GM04503 (cell line): ENCODE data around the gene SHLD3.
A peak's percentile ranks its signal among the peaks of the same experiment; 100 is the strongest.
"Not testable (repeated sequence)": the region's sequence is repeated elsewhere in the genome, so short reads cannot be mapped to it uniquely, and the experiment has no call there.

Experiments used
- DNase-seq: peaks from one replicate; pipeline ENCODE4 v3.0.0-alpha.2; 2012; ENCODE audit warnings: low read depth

Gene SHLD3, protein sequence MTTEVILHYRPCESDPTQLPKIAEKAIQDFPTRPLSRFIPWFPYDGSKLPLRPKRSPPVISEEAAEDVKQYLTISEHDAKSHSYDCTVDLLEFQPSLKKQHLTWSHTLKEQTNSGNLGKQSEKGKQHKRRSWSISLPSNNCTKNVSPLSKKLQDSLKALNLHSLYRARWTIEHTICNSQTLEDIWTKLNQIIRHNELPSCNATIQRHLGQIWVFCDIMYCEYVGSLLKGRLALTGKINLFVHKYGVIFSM

DNA sequence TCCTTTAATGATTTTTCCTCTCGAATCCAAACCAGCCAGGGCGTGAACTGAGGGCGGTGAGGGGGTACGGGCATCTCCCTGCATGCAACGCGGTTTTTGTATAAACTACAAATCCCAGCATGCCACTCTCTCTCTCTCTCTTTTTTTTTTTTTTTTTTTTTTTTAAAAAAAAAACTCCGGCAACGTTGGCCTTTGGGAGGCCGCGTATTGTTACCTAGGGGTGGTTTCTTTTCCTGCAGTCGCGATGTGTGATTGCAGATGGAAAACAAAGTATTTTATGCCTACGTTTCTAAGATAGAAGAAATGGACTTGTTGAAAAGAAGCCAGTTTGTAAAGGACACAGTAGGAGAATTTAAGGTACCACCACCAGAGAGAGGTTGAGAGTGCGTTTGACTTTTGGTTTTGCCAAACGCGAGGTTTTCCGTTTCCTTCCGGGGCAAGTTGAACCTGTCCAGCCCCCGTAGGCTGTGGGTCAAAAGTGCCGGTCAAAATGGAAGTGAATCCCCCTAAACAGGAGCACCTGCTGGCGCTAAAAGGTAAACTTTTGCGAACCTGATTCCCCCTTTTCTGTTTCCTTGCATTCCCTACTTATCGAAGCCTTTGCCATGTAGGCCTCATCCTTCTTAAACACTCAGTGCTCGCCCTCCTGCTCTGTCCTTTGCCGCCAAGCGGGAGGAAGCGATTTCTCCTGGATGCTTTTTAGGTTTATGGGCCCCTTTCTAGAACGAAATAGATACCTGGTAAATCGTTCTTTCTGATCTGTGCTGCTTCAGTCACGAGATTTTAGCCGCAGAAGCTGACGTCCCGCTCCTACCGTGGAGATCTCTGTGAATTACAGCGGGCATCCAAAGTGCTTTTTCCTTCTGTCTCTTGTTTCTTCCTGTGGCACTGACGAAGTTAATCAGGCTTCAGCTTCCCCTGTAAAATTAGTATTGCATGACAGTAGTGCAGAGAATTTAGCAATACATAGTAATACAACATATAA lies at the start of gene SHLD3, which contains the start of gene TRAPPC13:
Gene SHLD3 (plus strand): TSS at position 457 of the 985 bp plus-strand sequence. CDS start 4,561 bp downstream, outside the sequence.
Gene TRAPPC13 (plus strand): TSS at position 457 of the 985 bp plus-strand sequence. CDS start 34 bp downstream, at position 491.
- DNase-seq, result peak; percentile 69

GRCh38 chr5:65577141-65577540 lies 47.7 kb upstream of the SHLD3 start:
- no peak for DNase-seq

- no peak for DNase-seq
Measured at GRCh38 chr5:65588694-65589093, 36.1 kb upstream of the SHLD3 start.

DNA sequence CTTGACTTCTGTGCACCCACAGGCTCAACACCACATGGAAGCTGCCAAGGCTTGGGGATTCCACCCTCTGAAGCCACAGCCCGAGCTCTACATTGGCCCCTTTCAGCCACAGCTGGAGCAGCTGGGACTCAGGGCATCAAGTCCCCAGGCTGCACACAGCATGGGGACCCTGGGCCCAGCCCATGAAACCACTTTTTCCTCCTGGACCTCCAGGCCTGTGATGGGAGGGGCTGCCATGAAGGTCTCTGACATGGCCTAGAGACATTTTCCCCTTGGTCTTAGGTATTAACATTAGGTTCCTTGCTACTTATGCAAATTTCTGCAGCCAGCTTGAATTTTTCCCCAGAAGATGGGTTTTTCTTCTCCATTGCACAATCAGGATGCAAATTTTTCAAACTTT lies 23.1 kb upstream of the SHLD3 start:
- DNase-seq, result not testable (repeated sequence)

- DNase-seq, result no peak
Measured at GRCh38 chr5:65611524-65611923, 13.3 kb upstream of the SHLD3 start.

DNA sequence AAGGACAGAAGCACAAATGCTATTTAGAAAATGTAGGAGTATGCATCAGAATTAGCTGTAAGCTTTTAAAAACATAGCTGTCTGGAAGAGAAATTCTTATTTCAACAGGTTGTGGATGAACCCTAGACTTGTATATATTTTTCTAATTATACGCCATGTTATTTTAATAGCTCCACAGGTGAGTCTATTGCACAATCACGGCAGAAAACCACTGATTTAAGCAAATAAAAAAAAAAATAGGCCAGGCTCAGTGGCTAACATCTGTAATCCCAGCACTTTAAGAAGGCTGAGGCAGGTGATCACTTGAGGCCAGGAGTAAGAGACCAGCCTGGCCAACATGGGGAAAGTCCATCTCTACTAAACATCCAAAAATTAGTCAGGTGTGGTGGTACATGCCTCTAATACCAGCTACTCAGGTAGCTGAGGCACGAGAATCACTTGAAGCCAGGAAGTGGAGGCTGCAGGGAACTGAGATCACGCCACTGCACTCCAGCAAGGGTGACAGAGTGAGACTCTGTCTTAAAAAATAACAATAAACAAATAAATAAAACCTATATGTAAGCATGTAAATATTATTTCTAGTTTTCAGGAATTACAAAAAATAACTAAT lies 12.4 kb upstream of the SHLD3 start:
- DNase-seq, result no peak

DNA sequence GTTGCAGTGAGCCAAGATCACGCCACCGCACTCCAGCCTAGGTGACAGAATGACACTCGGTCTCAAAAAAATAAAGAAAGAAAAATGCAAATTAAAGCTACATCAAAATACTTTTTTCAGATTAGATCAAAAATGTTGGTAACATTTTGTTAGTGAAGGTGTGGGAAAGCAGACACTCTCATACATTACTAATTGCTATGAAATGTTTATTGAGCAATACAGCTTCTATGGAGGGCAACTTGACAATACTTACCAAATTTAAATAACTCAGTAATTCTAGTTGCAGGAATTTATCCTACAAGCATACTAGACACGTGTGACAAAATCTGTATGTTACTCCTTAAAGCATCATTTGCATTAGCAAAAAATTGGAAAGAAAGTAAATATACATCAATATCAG lies 4.8 kb upstream of the SHLD3 start:
- DNase-seq, result no peak

DNA sequence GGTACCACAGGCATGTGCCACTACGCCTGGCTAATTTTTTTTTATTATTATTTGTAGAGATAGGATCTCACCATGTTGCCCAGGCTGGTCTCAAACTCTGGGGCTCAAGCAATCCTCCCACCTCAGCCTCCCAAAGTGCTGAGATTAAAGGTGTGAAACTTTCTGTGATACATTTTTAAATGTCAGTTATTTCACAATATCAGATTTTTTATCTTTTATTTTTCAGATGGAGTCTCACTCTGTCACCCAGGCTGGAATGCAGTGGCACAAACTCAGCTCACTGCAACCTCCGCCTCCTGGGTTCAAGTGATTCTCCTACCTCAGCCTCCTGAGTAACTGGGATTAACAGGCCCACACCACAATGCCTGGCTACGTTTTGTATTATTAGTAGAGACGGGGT lies 2.9 kb upstream of the SHLD3 start:
- DNase-seq, result not testable (repeated sequence)

GRCh38 chr5:65623482-65623881 lies 1.3 kb upstream of the SHLD3 start:
- DNase-seq, result no peak

GRCh38 chr5:65624025-65624570 lies 729 bp upstream of the SHLD3 start, which contains the start of gene TRIM23:
Gene TRIM23, minus strand, starts transcription at chr5:65624333. Its CDS starts 59 bp downstream, at chr5:65624274.
- DNase-seq, result peak; percentile 77

DNA sequence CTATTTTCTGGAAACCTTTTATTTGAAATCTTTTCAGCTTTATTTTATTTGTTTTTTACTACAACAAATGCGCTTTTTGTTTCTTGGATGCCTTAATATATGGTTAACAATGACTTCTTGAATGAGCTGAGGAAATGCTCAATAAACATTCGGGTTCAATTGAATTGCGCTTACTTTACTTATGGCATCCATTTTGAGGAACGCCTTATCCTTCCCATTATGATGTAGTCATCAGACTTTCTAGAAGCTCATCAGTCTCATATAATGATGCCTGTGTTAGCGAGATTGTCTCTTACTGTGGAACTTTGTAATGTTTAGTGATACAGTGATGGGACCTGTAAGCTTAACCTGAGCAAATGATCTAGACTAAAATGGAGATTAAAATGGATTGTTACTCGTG lies 916 bp downstream of the SHLD3 start:
- no peak for DNase-seq

GRCh38 chr5:65630981-65631380 lies 6.2 kb downstream of the SHLD3 start:
- DNase-seq, result no peak

DNA sequence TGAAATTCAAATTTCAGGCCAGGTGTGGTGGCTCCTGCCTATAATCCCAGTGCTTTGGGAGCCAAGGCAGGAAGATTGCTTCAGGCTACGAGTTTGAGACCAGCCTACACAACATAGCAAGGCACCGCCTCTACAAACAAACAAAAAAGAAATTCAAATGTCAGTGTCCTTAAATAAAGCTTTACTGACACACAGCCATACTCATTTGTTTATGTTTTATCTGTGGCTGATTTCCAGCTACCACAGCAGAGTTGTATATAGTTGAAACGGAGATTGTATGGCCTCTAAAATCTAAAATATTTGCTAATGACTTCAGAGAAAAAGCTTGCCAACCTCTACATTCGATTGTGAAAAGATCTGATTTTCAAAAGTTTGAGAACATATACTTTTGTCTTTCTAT lies 15.4 kb downstream of the SHLD3 start:
- DNase-seq, result no peak

GRCh38 chr5:65646938-65647337 lies 22.1 kb downstream of the SHLD3 start:
- no peak for DNase-seq

DNA sequence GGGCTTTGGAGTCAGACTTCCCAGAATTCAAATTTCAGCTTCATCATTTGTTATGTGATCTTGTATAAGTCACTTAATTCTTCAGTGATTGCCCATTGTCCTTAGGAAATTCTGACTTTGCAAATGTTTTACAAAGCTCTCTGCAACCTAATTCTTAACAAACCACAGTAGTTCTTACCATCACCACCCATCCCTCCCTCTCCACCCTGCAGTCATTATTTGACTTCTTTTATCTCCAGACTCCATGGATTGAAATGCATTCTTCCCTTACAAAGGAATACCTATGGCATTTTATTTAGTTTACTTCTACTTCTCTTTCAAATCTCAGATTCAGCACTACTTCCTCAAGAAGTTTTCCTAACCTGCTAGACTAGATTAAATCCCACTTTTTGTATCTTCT lies 23.1 kb downstream of the SHLD3 start:
- DNase-seq, result no peak

DNA sequence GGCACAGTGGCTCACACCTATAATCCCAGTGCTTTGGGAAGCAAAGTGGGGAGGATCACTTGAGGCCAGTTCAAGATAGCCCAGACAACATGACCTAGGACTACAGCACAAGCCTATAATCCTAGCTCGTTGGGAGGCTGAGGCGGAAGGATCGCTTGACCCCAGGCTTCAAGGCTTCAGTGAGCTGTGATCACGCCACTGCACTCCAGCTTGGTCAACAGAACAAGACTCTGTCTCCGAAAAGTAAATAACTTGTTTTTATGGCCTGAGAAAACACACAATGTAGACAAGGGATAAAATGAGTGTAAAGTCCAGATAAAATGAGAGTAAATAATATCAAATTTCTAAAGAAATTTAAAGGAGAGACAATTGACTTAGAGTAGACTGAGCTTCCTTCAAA lies 26.3 kb downstream of the SHLD3 start:
- no peak for DNase-seq

- DNase-seq, result no peak
Measured at GRCh38 chr5:65654713-65655112, 29.9 kb downstream of the SHLD3 start.

GRCh38 chr5:65663804-65664521 lies 39.1 kb downstream of the SHLD3 start:
- no peak for DNase-seq

GRCh38 chr5:65668696-65669095 lies 43.9 kb downstream of the SHLD3 start:
- no peak for DNase-seq

DNA sequence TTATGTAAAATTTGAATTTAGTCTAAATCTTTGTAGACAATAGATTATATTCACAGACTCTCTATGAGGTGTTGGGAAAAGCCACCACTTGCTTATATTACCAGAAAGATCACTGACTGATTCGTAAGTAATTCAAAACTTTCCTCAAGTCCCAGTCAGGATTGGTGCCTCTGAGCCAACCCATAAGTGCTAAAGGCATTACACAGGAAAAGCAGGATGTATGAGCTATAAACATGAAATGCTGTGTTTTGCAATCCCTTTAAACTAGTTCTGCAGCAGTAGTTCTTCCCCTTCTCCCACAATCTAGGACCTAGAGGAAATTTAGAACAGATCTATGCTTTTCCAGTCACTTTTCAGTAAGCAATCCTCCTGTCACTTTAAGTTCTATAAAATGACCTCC lies 48.0 kb downstream of the SHLD3 start:
- DNase-seq, result peak; percentile 23

GRCh38 chr5:65674749-65675148 lies 49.9 kb downstream of the SHLD3 start:
- no peak for DNase-seq
